HepG2 (cell line): ENCODE data around the gene PVRIG. TPM values are rescaled to one million over a fixed set of nuclear protein-coding genes. Genes with fewer than 3 reads are reported as not detected.

ENCODE experiments used
- ADNP ChIP-seq: sonication (generic); formaldehyde crosslinking; IDR thresholded peaks from 2 replicates; pipeline ENCODE4 v1.4.0; 2020; ENCODE audit warnings: missing genetic modification reagents
- DMAP1 ChIP-seq: IDR thresholded peaks from 2 replicates; pipeline ENCODE4 v1.6.1; 2016
- FOXA1 ChIP-seq, 2 experiments: fragments of 450-650 bp in 1 of 2; sonication (generic) in 1 of 2; formaldehyde crosslinking in 1 of 2; IDR thresholded peaks; 2 replicates each; pipeline versions ENCODE4 v1.4.0 to v1.6.1; 2016 to 2020; ENCODE audit warnings: missing genetic modification reagents in 1 of 2
- GATAD2A ChIP-seq: IDR thresholded peaks from 2 replicates; pipeline ENCODE4 v1.6.1; 2016
- HNF1B ChIP-seq: sonication (generic); formaldehyde crosslinking; IDR thresholded peaks from 2 replicates; pipeline ENCODE4 v1.5.1; 2020; ENCODE audit warnings: mild to moderate bottlenecking, moderate library complexity, missing genetic modification reagents
- IKZF1 ChIP-seq: fragments of 450-650 bp; IDR thresholded peaks from 2 replicates; pipeline ENCODE4 v1.7.1; 2016
- KDM5A ChIP-seq: fragments of 200-600 bp; sonication (generic); IDR thresholded peaks from 2 replicates; pipeline ENCODE4 v1.7.0; 2018; ENCODE audit warnings: antibody characterized with exemption, mild to moderate bottlenecking, low read length, borderline replicate concordance
- MAFG ChIP-seq: sonication (generic); formaldehyde crosslinking; IDR thresholded peaks from 2 replicates; pipeline ENCODE4 v1.5.1; 2020; ENCODE audit warnings: mild to moderate bottlenecking, missing genetic modification reagents
- NFKB2 ChIP-seq: sonication (generic); formaldehyde crosslinking; IDR thresholded peaks from 2 replicates; pipeline ENCODE4 v1.4.0; 2020; ENCODE audit warnings: missing genetic modification reagents, borderline replicate concordance
- ONECUT2 ChIP-seq: sonication (generic); formaldehyde crosslinking; IDR thresholded peaks from 2 replicates; pipeline ENCODE4 v1.4.0; 2020; ENCODE audit warnings: missing genetic modification reagents
- PITX1 ChIP-seq: sonication (generic); formaldehyde crosslinking; IDR thresholded peaks from 2 replicates; pipeline ENCODE4 v1.5.1; 2020; ENCODE audit warnings: mild to moderate bottlenecking, missing genetic modification reagents
- RAD51 ChIP-seq: fragments of 450-650 bp; IDR thresholded peaks from 2 replicates; pipeline ENCODE4 v1.6.1; 2016; ENCODE audit warnings: borderline replicate concordance
- SIX1 ChIP-seq: sonication (generic); formaldehyde crosslinking; IDR thresholded peaks from 2 replicates; pipeline ENCODE4 v1.4.0; 2020; ENCODE audit warnings: missing genetic modification reagents, borderline replicate concordance
- STAT6 ChIP-seq: sonication (generic); formaldehyde crosslinking; IDR thresholded peaks from 2 replicates; pipeline ENCODE4 v1.4.0; 2020; ENCODE audit warnings: missing genetic modification reagents, mild to moderate bottlenecking, borderline replicate concordance
- THRA ChIP-seq: sonication (generic); formaldehyde crosslinking; IDR thresholded peaks from 2 replicates; pipeline ENCODE4 v1.4.0; 2020; ENCODE audit warnings: missing genetic modification reagents, borderline replicate concordance
- ZBTB44 ChIP-seq: sonication (generic); formaldehyde crosslinking; IDR thresholded peaks from 2 replicates; pipeline ENCODE4 v1.4.0; 2020; ENCODE audit warnings: missing genetic modification reagents
- ZBTB46 ChIP-seq: sonication (generic); formaldehyde crosslinking; IDR thresholded peaks from 2 replicates; pipeline ENCODE4 v1.4.0; 2020; ENCODE audit warnings: mild to moderate bottlenecking, missing genetic modification reagents, borderline replicate concordance
- ZNF746 ChIP-seq: sonication (generic); formaldehyde crosslinking; IDR thresholded peaks from 2 replicates; pipeline ENCODE4 v1.8.0; 2022; ENCODE audit warnings: mild to moderate bottlenecking, missing genetic modification reagents
- polyA plus RNA-seq, 8 experiments: library from polyadenylated mRNA; depleted of rRNA in 3 of 8; stranded (reverse) in 7 of 8; unstranded in 1 of 8; fragments of >200 nt; fragmentation: Illumina TruSeq in 4 of 8; extraction: Trizol in 4 of 8; gene quantifications; 2 replicates each; pipeline versions ENCODE4 v1.2.1 to v1.2.3, GENCODE V29; 2011 to 2016; ENCODE audit warnings: low read depth in 4 of 8, missing spikeins in 1 of 8, mixed read lengths in 1 of 8; ENCODE audit not compliant: insufficient read depth in 1 of 8
- total RNA-seq, 5 experiments: library from RNA; depleted of rRNA; stranded (reverse); fragments of >200 nt; fragmentation: Illumina TruSeq; extraction: Trizol; gene quantifications; 2 replicates each; pipeline ENCODE4 v1.2.3, GENCODE V29; 2016; ENCODE audit warnings: low read depth in 1 of 5

PVRIG gene
- total and polyA plus RNA-seq, 2 of the 13 experiments (the other 11 are each of a cell fraction or from before 2014, with no cell fraction given) = not detected

GRCh38 chr7:100247152-100247757, 27.5 kb downstream of the PVRIG start (continued):
- no peak for TF ChIP-seq ZBTB44 (CRISPR knock-in tag)
- peak; percentile 19; the same call in 1 of the 2 replicates for TF ChIP-seq DMAP1 (CRISPR knock-in tag)
- 0 out of 2 replicates have a peak, but pooled peaks have one; percentile 37 for TF ChIP-seq ADNP (CRISPR knock-in tag)
- peak; percentile 41; the same call in 1 of the 2 replicates for TF ChIP-seq ZNF746 (CRISPR knock-in tag)
- TF ChIP-seq NFKB2 = no peak
- TF ChIP-seq GATAD2A (CRISPR knock-in tag) = peak; percentile 87
- TF ChIP-seq ZBTB46 (CRISPR knock-in tag) = no peak
- TF ChIP-seq STAT6 (CRISPR knock-in tag) = no peak
- peak; percentile 76 for TF ChIP-seq MAFG (CRISPR knock-in tag)
- TF ChIP-seq KDM5A = no peak
- TF ChIP-seq IKZF1 = no peak
- TF ChIP-seq HNF1B (CRISPR knock-in tag) = peak; percentile 53
- TF ChIP-seq ONECUT2 (CRISPR knock-in tag) = no peak
- no peak for TF ChIP-seq FOXA1 (IDR thresholded peaks at IDR 0.05)
- peak; percentile 94 for TF ChIP-seq FOXA1 (CRISPR knock-in tag; IDR thresholded peaks at IDR 0.05)
- peak; percentile 100 for TF ChIP-seq SIX1
- TF ChIP-seq THRA (CRISPR knock-in tag) = peak; percentile 26; the same call in 1 of the 2 replicates
- TF ChIP-seq PITX1 (CRISPR knock-in tag) = peak; percentile 93
- TF ChIP-seq RAD51 = no peak
